ENCODE measurements around the gene IDE.
"Not testable (repeated sequence)": the region's sequence is repeated elsewhere in the genome, so short reads cannot be mapped to it uniquely, and the experiment has no call there.

Gene IDE

GRCh38 chr10:92413011-92413410, 160.9 kb downstream of the IDE start:
- no peak for DNase-seq

DNA sequence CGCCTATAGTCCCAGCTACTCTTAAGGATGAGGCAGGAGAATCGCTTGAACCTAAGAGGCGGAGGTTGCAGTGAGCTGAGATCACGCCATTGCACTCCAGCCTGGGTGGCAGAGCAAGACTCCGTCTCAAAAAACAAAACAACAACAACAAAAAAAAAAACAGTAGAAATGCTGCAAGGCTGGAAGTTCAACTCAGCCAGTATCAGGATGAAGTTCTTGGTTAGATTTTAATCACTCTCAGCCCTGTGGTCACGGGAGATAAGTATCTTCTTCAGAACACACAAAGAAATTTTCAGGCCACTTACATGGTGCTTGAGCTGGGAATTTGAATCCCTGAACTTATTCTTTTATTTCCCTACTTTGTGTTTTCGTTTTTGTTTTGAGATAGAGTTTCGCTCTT, 162.5 kb downstream of the IDE start:
- no peak for DNase-seq

- no peak for DNase-seq
These were observed 163.4 kb downstream of the IDE start for GRCh38 chr10:92410501-92410900.

DNA sequence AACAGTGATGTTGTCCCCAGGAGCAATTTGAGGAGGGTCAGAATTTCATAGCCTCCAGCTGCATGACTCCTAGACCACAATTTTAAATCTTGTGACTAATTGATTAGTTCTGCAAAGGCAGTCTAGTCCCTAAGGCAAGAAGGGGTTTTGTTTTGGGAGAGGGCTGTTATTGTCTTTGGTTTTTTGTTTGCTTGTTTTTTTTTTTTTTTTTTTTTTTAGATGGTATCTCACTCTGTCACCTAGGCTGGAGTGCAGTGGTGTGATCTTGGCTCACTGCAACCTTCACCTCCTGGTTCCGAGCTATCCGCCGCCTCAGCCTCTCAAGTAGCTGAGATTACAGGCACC, 165.9 kb downstream of the IDE start:
- DNase-seq = no peak

GRCh38 chr10:92407305-92408016, 166.4 kb downstream of the IDE start:
- no peak for DNase-seq

GRCh38 chr10:92405419-92405924, 168.4 kb downstream of the IDE start:
- DNase-seq = no peak

- no peak for DNase-seq
These were observed 169.1 kb downstream of the IDE start for GRCh38 chr10:92404612-92405418.

- DNase-seq = not testable (repeated sequence)
These were observed 171.7 kb downstream of the IDE start for GRCh38 chr10:92402234-92402633.

Measured in AML-193 (cell line).